HEK293 (cell line): ENCODE measurements around the gene BRPF1.

Experiments
- CTCF ChIA-PET: fragments of 350-600 bp; formaldehyde crosslinking; extraction: SDS; loops from one replicate; lab custom pipeline; 2021; ENCODE audit warnings: antibody characterized with exemption; lab: Yijun Ruan, JAX
- POLR2A ChIA-PET: fragments of 300-600 bp; formaldehyde crosslinking; extraction: SDS; loops from one replicate; lab custom pipeline; 2020; ENCODE audit warnings: antibody characterized with exemption, inconsistent platforms; lab: Yijun Ruan, JAX
- H3K27ac ChIP-seq: fragments of 200-500 bp; sonication (Bioruptor generic); 2 replicates; pipeline ENCODE4 v1.5.1; 2014; ENCODE audit warnings: low read depth, low read length, control low read depth, inconsistent platforms; ENCODE audit errors: extremely low read depth
- H3K36me3 ChIP-seq, 2 experiments: fragments of 200-500 bp in 1 of 2; sonication (Bioruptor generic) in 1 of 2; 1 replicate in 1 of 2; 2 replicates in 1 of 2; pipeline ENCODE4 v1.5.1; 2014 to 2017; ENCODE audit warnings: inconsistent platforms in 2 of 2, low read length in 2 of 2; ENCODE audit not compliant: control insufficient read depth in 2 of 2, insufficient read depth in 1 of 2
- H3K4me1 ChIP-seq: fragments of 200-500 bp; sonication (Bioruptor generic); 2 replicates; pipeline ENCODE4 v1.5.1; 2014; ENCODE audit warnings: mild to moderate bottlenecking, low read length, inconsistent platforms; ENCODE audit not compliant: control insufficient read depth, insufficient read depth
- H3K4me3 ChIP-seq: 2 replicates; pipeline ENCODE4 v1.5.1; 2011; ENCODE audit warnings: low read depth, mild to moderate bottlenecking, control low read depth, low read length, moderate library complexity
- H3K9me3 ChIP-seq: fragments of 200-500 bp; sonication (Bioruptor generic); 2 replicates; pipeline ENCODE4 v1.5.1; 2014; ENCODE audit warnings: low read depth, low read length, inconsistent platforms; ENCODE audit not compliant: control insufficient read depth, insufficient read depth
- EGR2 ChIP-seq: fragments of 450-650 bp; formaldehyde crosslinking; IDR thresholded peaks from 2 replicates; pipeline ENCODE4 v1.5.1; 2016; ENCODE audit warnings: low read depth, missing biosample characterization, missing genetic modification characterization
- GLI2 ChIP-seq: fragments of 450-650 bp; formaldehyde crosslinking; IDR thresholded peaks from 2 replicates; pipeline ENCODE4; 2017; ENCODE audit warnings: missing biosample characterization, missing genetic modification characterization, low read depth, borderline replicate concordance
- KLF10 ChIP-seq: fragments of 450-650 bp; IDR thresholded peaks from 2 replicates; pipeline ENCODE4 v1.5.1; 2018; ENCODE audit warnings: missing biosample characterization, mild to moderate bottlenecking, missing genetic modification characterization
- KLF7 ChIP-seq: fragments of 450-650 bp; formaldehyde crosslinking; IDR thresholded peaks from 2 replicates; pipeline ENCODE4 v1.5.1; 2016; ENCODE audit warnings: missing biosample characterization, missing genetic modification characterization, borderline replicate concordance
- OVOL3 ChIP-seq: fragments of 450-650 bp; formaldehyde crosslinking; IDR thresholded peaks from 2 replicates; pipeline ENCODE4 v1.5.1; 2016; ENCODE audit warnings: missing biosample characterization, missing genetic modification characterization
- PRDM10 ChIP-seq: fragments of 450-650 bp; formaldehyde crosslinking; IDR thresholded peaks from 2 replicates; pipeline ENCODE4 v1.5.1; 2016; ENCODE audit warnings: missing biosample characterization, missing genetic modification characterization
- RBAK ChIP-seq: fragments of 450-650 bp; formaldehyde crosslinking; IDR thresholded peaks from 2 replicates; pipeline ENCODE4 v1.5.1; 2016; ENCODE audit warnings: missing biosample characterization, missing genetic modification characterization
- TSHZ1 ChIP-seq: fragments of 450-650 bp; formaldehyde crosslinking; IDR thresholded peaks from 2 replicates; pipeline ENCODE4 v1.5.1; 2016; ENCODE audit warnings: missing biosample characterization, missing genetic modification characterization, borderline replicate concordance
- YY2 ChIP-seq: fragments of 450-650 bp; formaldehyde crosslinking; IDR thresholded peaks from 2 replicates; pipeline ENCODE4 v1.5.1; 2016; ENCODE audit warnings: missing biosample characterization, missing genetic modification characterization
- ZBTB21 ChIP-seq: fragments of 450-650 bp; formaldehyde crosslinking; IDR thresholded peaks from 2 replicates; pipeline ENCODE4 v1.5.1; 2017; ENCODE audit warnings: missing biosample characterization, missing genetic modification characterization
- ZNF157 ChIP-seq: fragments of 450-650 bp; formaldehyde crosslinking; IDR thresholded peaks from 2 replicates; pipeline ENCODE4 v1.5.1; 2016; ENCODE audit warnings: missing biosample characterization, missing genetic modification characterization
- ZNF16 ChIP-seq: fragments of 450-650 bp; formaldehyde crosslinking; IDR thresholded peaks from 2 replicates; pipeline ENCODE4 v1.5.1; 2016; ENCODE audit warnings: low read depth, missing biosample characterization, missing genetic modification characterization
- ZNF175 ChIP-seq: fragments of 450-650 bp; formaldehyde crosslinking; IDR thresholded peaks from 2 replicates; pipeline ENCODE4 v1.5.1; 2016; ENCODE audit warnings: missing biosample characterization, missing genetic modification characterization
- ZNF184 ChIP-seq: fragments of 450-650 bp; IDR thresholded peaks from 2 replicates; pipeline ENCODE4 v1.5.1; 2018; ENCODE audit warnings: missing biosample characterization, mild to moderate bottlenecking, missing genetic modification characterization
- ZNF2 ChIP-seq: fragments of 450-650 bp; formaldehyde crosslinking; IDR thresholded peaks from 2 replicates; pipeline ENCODE4 v1.5.1; 2016; ENCODE audit warnings: missing biosample characterization, missing genetic modification characterization
- ZNF266 ChIP-seq: fragments of 450-650 bp; formaldehyde crosslinking; IDR thresholded peaks from 2 replicates; pipeline ENCODE4 v1.5.1; 2016; ENCODE audit warnings: missing biosample characterization, missing genetic modification characterization, low read depth
- ZNF311 ChIP-seq: fragments of 450-650 bp; formaldehyde crosslinking; IDR thresholded peaks from 2 replicates; pipeline ENCODE4 v1.5.1; 2017; ENCODE audit warnings: missing biosample characterization, missing genetic modification characterization, borderline replicate concordance
- ZNF335 ChIP-seq: fragments of 450-650 bp; formaldehyde crosslinking; conservative IDR thresholded peaks from 2 replicates; pipeline ENCODE4 v1.5.1; 2016; ENCODE audit warnings: missing biosample characterization, missing genetic modification characterization
- ZNF394 ChIP-seq: fragments of 450-650 bp; formaldehyde crosslinking; IDR thresholded peaks from 2 replicates; pipeline ENCODE4 v1.5.1; 2016; ENCODE audit warnings: missing biosample characterization, missing genetic modification characterization, mild to moderate bottlenecking, moderate library complexity, borderline replicate concordance
- ZNF514 ChIP-seq: fragments of 450-650 bp; formaldehyde crosslinking; IDR thresholded peaks from 2 replicates; pipeline ENCODE4 v1.5.1; 2016; ENCODE audit warnings: missing biosample characterization, missing genetic modification characterization
- ZNF560 ChIP-seq: fragments of 450-650 bp; formaldehyde crosslinking; IDR thresholded peaks from 2 replicates; pipeline ENCODE4 v1.5.1; 2017; ENCODE audit warnings: missing biosample characterization, missing genetic modification characterization, borderline replicate concordance
- ZNF596 ChIP-seq: fragments of 450-650 bp; IDR thresholded peaks from 2 replicates; pipeline ENCODE4 v1.5.0; 2018; ENCODE audit warnings: missing biosample characterization, mild to moderate bottlenecking, missing genetic modification characterization, moderate library complexity
- ZNF626 ChIP-seq: fragments of 450-650 bp; sonication (Bioruptor Pico); formaldehyde crosslinking; IDR thresholded peaks from 2 replicates; pipeline ENCODE4 v1.5.1; 2018; ENCODE audit warnings: missing biosample characterization, missing genetic modification characterization, inconsistent platforms
- ZNF645 ChIP-seq: fragments of 450-650 bp; formaldehyde crosslinking; IDR thresholded peaks from 2 replicates; pipeline ENCODE4; 2016; ENCODE audit warnings: missing biosample characterization, missing genetic modification characterization
- ZNF768 ChIP-seq: fragments of 450-650 bp; formaldehyde crosslinking; IDR thresholded peaks from 2 replicates; pipeline ENCODE4 v1.5.1; 2018; ENCODE audit warnings: missing biosample characterization, mild to moderate bottlenecking, missing genetic modification characterization
- ZNF777 ChIP-seq: fragments of 450-650 bp; formaldehyde crosslinking; IDR thresholded peaks from 2 replicates; pipeline ENCODE4 v1.5.1; 2017; ENCODE audit warnings: missing biosample characterization, missing genetic modification characterization, borderline replicate concordance
- TF ChIP-seq, protein P1 (sequence below): fragments of 450-650 bp; formaldehyde crosslinking; IDR thresholded peaks from 2 replicates; pipeline ENCODE4 v1.5.1; 2016; ENCODE audit warnings: missing biosample characterization, missing genetic modification characterization

The BRPF1 gene

DNA sequence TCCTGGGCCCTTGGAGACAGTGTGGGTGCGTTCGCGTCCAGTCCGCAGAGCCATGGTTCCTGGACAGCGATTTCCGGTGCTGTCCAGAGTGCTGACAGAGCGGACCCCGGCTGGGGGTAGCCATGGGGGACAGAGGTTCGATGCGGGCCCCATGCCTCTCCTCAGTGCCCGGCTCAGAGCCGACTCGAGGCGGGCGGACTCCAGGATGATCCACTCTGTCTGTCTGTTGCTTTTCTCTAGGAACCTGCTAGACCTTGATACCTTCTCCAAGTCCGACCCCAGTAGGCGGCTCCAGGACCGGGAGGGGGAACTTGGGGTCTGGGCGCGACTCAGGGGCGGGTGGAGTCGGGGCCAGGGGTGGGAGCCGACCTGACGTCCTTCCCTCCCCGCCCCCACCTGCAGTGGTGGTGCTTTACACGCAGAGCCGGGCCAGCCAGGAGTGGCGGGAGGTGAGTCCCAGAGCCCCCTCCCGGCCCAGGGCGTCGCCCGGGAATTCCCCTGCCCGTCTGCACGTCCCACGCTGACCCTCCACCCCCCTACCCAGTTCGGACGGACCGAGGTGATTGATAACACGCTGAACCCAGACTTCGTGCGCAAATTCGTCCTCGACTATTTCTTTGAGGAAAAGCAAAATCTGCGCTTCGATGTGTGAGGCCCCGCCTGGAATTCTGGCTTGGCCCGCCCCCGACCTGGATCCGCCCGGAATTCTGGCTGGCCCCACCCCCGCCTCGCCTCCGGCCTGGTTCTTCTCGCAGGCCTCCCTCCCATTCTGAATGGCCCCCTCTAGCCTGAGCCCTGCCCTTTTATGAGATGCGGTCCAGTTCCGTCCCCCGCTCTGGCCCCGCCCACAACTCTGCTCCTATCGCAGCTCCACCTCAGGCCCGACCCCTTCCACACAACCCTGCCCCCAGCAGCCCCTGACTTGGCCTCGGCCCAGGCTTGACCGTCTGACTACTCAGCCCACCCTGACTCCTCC lies 26.9 kb upstream of the BRPF1 start:
- Histone ChIP-seq H3K36me3 (peaks cover 0 to 24% of the 10 kb centered on the region in 2 experiments; a peak in 2 of 3 replicates), H3K4me1 (0 out of 2 replicates have a peak, but pooled peaks cover 2% of the 10 kb centered on the region), H3K9me3 (no peaks in the 10 kb centered on the region), H3K27ac (no peak overlapping the region), H3K4me3 (peak overlapping the region; percentile 29)
- CTCF ChIA-PET: no interaction called here
- POLR2A ChIA-PET: interaction anchor here (0.7 kb wide), 1 partner anchor 17 kb away, joined by 4 read pairs; no protein-coding TSS in a partner anchor
- TF ChIP-seq ZNF175 (tag by site-specific recombination): no peak
- no peak for TF ChIP-seq ZNF560 (tag by site-specific recombination)
- TF ChIP-seq ZNF335 (tag by site-specific recombination): peak; percentile 41
- no peak for TF ChIP-seq ZBTB21
- peak; percentile 74 for TF ChIP-seq PRDM10 (tag by site-specific recombination)
- TF ChIP-seq ZNF311 (tag by site-specific recombination): no peak
- TF ChIP-seq ZNF2 (tag by site-specific recombination): no peak
- TF ChIP-seq ZNF16 (tag by site-specific recombination): no peak
- peak; percentile 53; the same call in 1 of the 2 replicates for TF ChIP-seq KLF10 (tag by site-specific recombination)
- TF ChIP-seq ZNF645 (tag by site-specific recombination): no peak
- TF ChIP-seq ZNF596 (tag by site-specific recombination): no peak
- no peak for TF ChIP-seq ZNF626 (tag by site-specific recombination)
- 0 out of 2 replicates have a peak, but pooled peaks have one; percentile 6 for TF ChIP-seq ZNF777 (tag by site-specific recombination)
- no peak for TF ChIP-seq OVOL3
- no peak for TF ChIP-seq ZNF514
- no peak for TF ChIP-seq GLI2 (tag by site-specific recombination)
- no peak for TF ChIP-seq ZNF184
- TF ChIP-seq ZNF157 (tag by site-specific recombination): no peak
- no peak for TF ChIP-seq ZNF266 (tag by site-specific recombination)
- no peak for TF ChIP-seq KLF7 (tag by site-specific recombination)
- TF ChIP-seq RBAK (tag by site-specific recombination): no peak
- TF ChIP-seq ZNF768 (tag by site-specific recombination): no peak
- TF ChIP-seq ZNF394: peak; percentile 19; the same call in 1 of the 2 replicates
- no peak for TF ChIP-seq TSHZ1 (tag by site-specific recombination)
- TF ChIP-seq, protein P1, sequence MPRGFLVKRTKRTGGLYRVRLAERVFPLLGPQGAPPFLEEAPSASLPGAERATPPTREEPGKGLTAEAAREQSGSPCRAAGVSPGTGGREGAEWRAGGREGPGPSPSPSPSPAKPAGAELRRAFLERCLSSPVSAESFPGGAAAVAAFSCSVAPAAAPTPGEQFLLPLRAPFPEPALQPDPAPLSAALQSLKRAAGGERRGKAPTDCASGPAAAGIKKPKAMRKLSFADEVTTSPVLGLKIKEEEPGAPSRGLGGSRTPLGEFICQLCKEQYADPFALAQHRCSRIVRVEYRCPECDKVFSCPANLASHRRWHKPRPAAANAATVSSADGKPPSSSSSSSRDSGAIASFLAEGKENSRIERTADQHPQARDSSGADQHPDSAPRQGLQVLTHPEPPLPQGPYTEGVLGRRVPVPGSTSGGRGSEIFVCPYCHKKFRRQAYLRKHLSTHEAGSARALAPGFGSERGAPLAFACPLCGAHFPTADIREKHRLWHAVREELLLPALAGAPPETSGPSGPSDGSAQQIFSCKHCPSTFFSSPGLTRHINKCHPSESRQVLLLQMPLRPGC (tag by site-specific recombination): no peak
- peak; percentile 58 for TF ChIP-seq EGR2 (tag by site-specific recombination)
- TF ChIP-seq YY2 (tag by site-specific recombination): no peak
